WTC11 (cell line): ENCODE measurements around the gene MRPS6. TPM values are rescaled to one million over a fixed set of nuclear protein-coding genes. Genes with fewer than 3 reads are reported as not detected.

Source experiments
- ATAC-seq: fragments of 200-7000 bp; cut with Tn5 transposase; 2 replicates; pipeline ENCODE4 v1.10.0; 2021; ENCODE audit warnings: mild to moderate bottlenecking, moderate library complexity
- CTCF ChIA-PET: fragments of 300-600 bp; sonication (Branson Sonifier 250); formaldehyde crosslinking; loops from one replicate; lab custom pipeline; 2021; ENCODE audit warnings: antibody characterized with exemption; lab: Charles Lee
- POLR2A ChIA-PET: fragments of 350-600 bp; sonication (Branson Sonifier 250); formaldehyde crosslinking; loops from one replicate; lab custom pipeline; 2021; ENCODE audit warnings: antibody characterized with exemption; lab: Charles Lee
- DNase-seq: peaks from one replicate; pipeline ENCODE4 v3.0.0; 2021; ENCODE audit warnings: low spot score
- H3K27ac Mint-ChIP-seq: 2 replicates; pipeline ENCODE4 v1.8.0; 2021; ENCODE audit warnings: mixed read lengths
- H3K27me3 Mint-ChIP-seq: 2 replicates; pipeline ENCODE4 v1.8.0; 2021; ENCODE audit warnings: low read depth, mild to moderate bottlenecking, moderate library complexity, mixed read lengths
- H3K36me3 Mint-ChIP-seq: 2 replicates; pipeline ENCODE4 v1.8.0; 2021; ENCODE audit warnings: mixed read lengths
- H3K4me1 Mint-ChIP-seq: 2 replicates; pipeline ENCODE4 v1.8.0; 2022; ENCODE audit warnings: mixed read lengths
- H3K4me3 Mint-ChIP-seq: 2 replicates; pipeline ENCODE4 v1.8.0; 2021; ENCODE audit warnings: mild to moderate bottlenecking, moderate library complexity, mixed read lengths
- H3K9me3 Mint-ChIP-seq: 2 replicates; pipeline ENCODE4 v1.8.0; 2021; ENCODE audit warnings: mixed read lengths
- AFF4 ChIP-seq: sonication (generic); formaldehyde crosslinking; IDR thresholded peaks from 2 replicates; pipeline ENCODE4 v1.8.1; 2023; ENCODE audit warnings: mild to moderate bottlenecking, missing genetic modification reagents, borderline replicate concordance
- ATF1 ChIP-seq: sonication (generic); formaldehyde crosslinking; IDR thresholded peaks from 2 replicates; pipeline ENCODE4 v1.8.1; 2023; ENCODE audit warnings: mild to moderate bottlenecking, moderate library complexity, missing genetic modification reagents
- ATF6 ChIP-seq: sonication (generic); formaldehyde crosslinking; IDR thresholded peaks from 2 replicates; pipeline ENCODE4 v1.8.1; 2023; ENCODE audit warnings: mild to moderate bottlenecking, missing genetic modification reagents
- CREB1 ChIP-seq: sonication (generic); formaldehyde crosslinking; IDR thresholded peaks from 2 replicates; pipeline ENCODE4 v1.8.0; 2023; ENCODE audit warnings: mild to moderate bottlenecking, missing genetic modification reagents
- ELF4 ChIP-seq: sonication (generic); formaldehyde crosslinking; IDR thresholded peaks from 2 replicates; pipeline ENCODE4 v1.8.1; 2022; ENCODE audit warnings: low read depth, mild to moderate bottlenecking, moderate library complexity, missing genetic modification reagents
- ESRRA ChIP-seq: sonication (generic); formaldehyde crosslinking; IDR thresholded peaks from 2 replicates; pipeline ENCODE4 v1.8.1; 2022; ENCODE audit warnings: mild to moderate bottlenecking, missing genetic modification reagents, borderline replicate concordance
- MAX ChIP-seq: sonication (generic); formaldehyde crosslinking; IDR thresholded peaks from 2 replicates; pipeline ENCODE4 v1.8.0; 2022; ENCODE audit warnings: mild to moderate bottlenecking, missing genetic modification reagents
- MLX ChIP-seq: sonication (generic); formaldehyde crosslinking; IDR thresholded peaks from 2 replicates; pipeline ENCODE4 v1.8.1; 2023; ENCODE audit warnings: mild to moderate bottlenecking, missing genetic modification reagents, moderate library complexity
- SOX15 ChIP-seq: fragments of 250-450 bp; sonication (Bioruptor Pico); IDR thresholded peaks from 2 replicates; pipeline ENCODE4 v1.9.0; 2021; ENCODE audit warnings: mild to moderate bottlenecking
- SP1 ChIP-seq: sonication (generic); formaldehyde crosslinking; conservative IDR thresholded peaks from 2 replicates; pipeline ENCODE4 v1.8.1; 2022; ENCODE audit warnings: missing genetic modification reagents
- TCF7 ChIP-seq: sonication (generic); formaldehyde crosslinking; IDR thresholded peaks from 2 replicates; pipeline ENCODE4 v1.8.0; 2022; ENCODE audit warnings: mild to moderate bottlenecking, low read depth, missing genetic modification reagents, moderate library complexity
- TP53 ChIP-seq: sonication (generic); formaldehyde crosslinking; IDR thresholded peaks from 2 replicates; pipeline ENCODE4 v1.8.1; 2023; ENCODE audit warnings: mild to moderate bottlenecking, missing genetic modification reagents
- ZNF317 ChIP-seq: sonication (generic); formaldehyde crosslinking; IDR thresholded peaks from 2 replicates; pipeline ENCODE4 v1.8.1; 2023; ENCODE audit warnings: low read depth, mild to moderate bottlenecking, moderate library complexity, missing genetic modification reagents, borderline replicate concordance
- total RNA-seq: library from RNA; stranded (reverse); gene quantifications from 3 replicates; pipeline ENCODE4 v1.2.3, GENCODE V29; 2021
- TF ChIP-seq, protein P1 (sequence below): sonication (generic); formaldehyde crosslinking; IDR thresholded peaks from 2 replicates; pipeline ENCODE4 v1.8.1; 2022; ENCODE audit warnings: low read depth, mild to moderate bottlenecking, moderate library complexity, missing genetic modification reagents, borderline replicate concordance
- TF ChIP-seq, protein P2 (sequence below): fragments of 250-450 bp; sonication (Bioruptor Pico); conservative IDR thresholded peaks from 2 replicates; pipeline ENCODE4 v1.9.0; 2021; ENCODE audit warnings: mild to moderate bottlenecking
- TF ChIP-seq, protein P3 (sequence below): fragments of 250-450 bp; sonication (Bioruptor Pico); IDR thresholded peaks from 2 replicates; pipeline ENCODE4 v1.8.0; 2021; ENCODE audit warnings: mild to moderate bottlenecking

The MRPS6 gene
- total RNA-seq, 1 experiment from 2014 or later = 133 TPM

DNA sequence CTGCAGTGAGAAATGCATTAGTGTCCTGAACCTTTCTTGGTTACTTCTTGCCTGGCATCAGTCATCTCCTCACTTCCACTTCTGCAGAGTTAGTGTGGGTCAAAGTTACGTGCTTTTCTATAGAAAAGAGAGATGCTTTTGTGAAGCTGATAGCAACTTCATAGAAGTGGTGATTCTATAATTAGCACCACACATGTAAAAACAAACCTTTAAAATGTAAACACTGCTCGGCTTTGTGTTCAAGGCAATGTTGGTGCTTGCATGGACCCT lies 57.3 kb downstream of the MRPS6 start:
- H3K27ac Mint-ChIP-seq = peak overlapping the region; percentile 96
- TF ChIP-seq ZNF317 (CRISPR knock-in tag) = no peak
- no peak for TF ChIP-seq SP1 (CRISPR knock-in tag)
- TF ChIP-seq ESRRA (CRISPR knock-in tag) = no peak
- TF ChIP-seq SOX15 (CRISPR knock-in tag) = no peak
- TF ChIP-seq, protein P1, sequence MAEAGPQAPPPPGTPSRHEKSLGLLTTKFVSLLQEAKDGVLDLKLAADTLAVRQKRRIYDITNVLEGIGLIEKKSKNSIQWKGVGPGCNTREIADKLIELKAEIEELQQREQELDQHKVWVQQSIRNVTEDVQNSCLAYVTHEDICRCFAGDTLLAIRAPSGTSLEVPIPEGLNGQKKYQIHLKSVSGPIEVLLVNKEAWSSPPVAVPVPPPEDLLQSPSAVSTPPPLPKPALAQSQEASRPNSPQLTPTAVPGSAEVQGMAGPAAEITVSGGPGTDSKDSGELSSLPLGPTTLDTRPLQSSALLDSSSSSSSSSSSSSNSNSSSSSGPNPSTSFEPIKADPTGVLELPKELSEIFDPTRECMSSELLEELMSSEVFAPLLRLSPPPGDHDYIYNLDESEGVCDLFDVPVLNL (CRISPR knock-in tag) = no peak
- TF ChIP-seq ATF6 (CRISPR knock-in tag) = no peak
- TF ChIP-seq, protein P2, sequence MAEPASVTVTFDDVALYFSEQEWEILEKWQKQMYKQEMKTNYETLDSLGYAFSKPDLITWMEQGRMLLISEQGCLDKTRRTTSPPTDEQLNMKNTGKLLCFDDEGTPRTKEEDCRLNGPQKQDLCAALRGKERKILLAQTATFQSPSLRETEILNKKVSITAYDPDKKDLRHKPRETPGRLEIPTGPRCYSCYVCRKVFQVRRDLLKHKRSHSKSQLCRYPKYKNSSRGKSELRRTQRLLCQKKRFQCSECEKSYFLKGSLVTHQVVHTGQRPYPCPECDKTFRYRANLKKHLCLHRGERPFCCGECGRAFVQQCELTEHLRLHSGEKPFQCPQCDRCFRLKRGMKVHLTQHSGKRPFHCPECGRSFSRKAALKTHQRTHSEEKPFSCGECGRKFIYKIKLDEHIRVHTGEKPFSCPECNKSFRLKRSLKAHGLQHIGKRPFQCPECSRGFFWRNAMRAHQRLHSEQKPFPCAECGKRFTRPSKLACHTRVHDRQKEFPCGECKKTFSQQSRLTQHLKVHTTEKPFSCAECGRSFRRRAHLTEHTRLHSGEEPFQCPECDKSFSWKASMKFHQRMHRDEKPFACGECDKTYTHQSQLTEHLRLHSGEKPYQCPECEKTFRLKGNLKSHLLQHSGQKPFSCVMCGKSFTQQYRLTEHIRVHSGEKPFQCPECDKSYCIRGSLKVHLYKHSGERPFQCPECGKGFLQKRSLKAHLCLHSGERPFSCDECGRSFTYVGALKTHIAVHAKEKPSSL (CRISPR knock-in tag) = no peak
- TF ChIP-seq TP53 (CRISPR knock-in tag) = no peak
- TF ChIP-seq, protein P3, sequence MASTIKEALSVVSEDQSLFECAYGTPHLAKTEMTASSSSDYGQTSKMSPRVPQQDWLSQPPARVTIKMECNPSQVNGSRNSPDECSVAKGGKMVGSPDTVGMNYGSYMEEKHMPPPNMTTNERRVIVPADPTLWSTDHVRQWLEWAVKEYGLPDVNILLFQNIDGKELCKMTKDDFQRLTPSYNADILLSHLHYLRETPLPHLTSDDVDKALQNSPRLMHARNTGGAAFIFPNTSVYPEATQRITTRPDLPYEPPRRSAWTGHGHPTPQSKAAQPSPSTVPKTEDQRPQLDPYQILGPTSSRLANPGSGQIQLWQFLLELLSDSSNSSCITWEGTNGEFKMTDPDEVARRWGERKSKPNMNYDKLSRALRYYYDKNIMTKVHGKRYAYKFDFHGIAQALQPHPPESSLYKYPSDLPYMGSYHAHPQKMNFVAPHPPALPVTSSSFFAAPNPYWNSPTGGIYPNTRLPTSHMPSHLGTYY = no peak
- no peak for TF ChIP-seq MAX (CRISPR knock-in tag)
- TF ChIP-seq MLX (CRISPR knock-in tag) = no peak
- TF ChIP-seq ATF1 (CRISPR knock-in tag) = no peak
- TF ChIP-seq TCF7 (CRISPR knock-in tag) = no peak
- TF ChIP-seq AFF4 (CRISPR knock-in tag) = no peak
- TF ChIP-seq CREB1 (CRISPR knock-in tag) = no peak
- no peak for TF ChIP-seq ELF4 (CRISPR knock-in tag)
- ChIA-PET CTCF (interaction anchor here (0.9 to 3.5 kb wide), 4 partner anchors 71 to 218 kb away, joined by 3 to 22 read pairs (median 8); no protein-coding TSS in a partner anchor), POLR2A (interaction anchor here (2.1 kb wide), 1 partner anchor 57 kb away, joined by 9 read pairs; the partner anchor contains the start of genes MRPS6 and SLC5A3)
- DNase-seq (no peak), ATAC-seq (no peak)
- no peaks in the 10 kb centered on the region for H3K27me3 Mint-ChIP-seq
- H3K9me3 Mint-ChIP-seq = 0 out of 2 replicates have a peak, but pooled peaks cover 3% of the 10 kb centered on the region
- H3K4me3 Mint-ChIP-seq = no peak overlapping the region
- H3K36me3 Mint-ChIP-seq = peaks cover 47% of the 10 kb centered on the region
- H3K4me1 Mint-ChIP-seq = peaks cover 80% of the 10 kb centered on the region
